ENCODE results near the gene JUNB.

DNA sequence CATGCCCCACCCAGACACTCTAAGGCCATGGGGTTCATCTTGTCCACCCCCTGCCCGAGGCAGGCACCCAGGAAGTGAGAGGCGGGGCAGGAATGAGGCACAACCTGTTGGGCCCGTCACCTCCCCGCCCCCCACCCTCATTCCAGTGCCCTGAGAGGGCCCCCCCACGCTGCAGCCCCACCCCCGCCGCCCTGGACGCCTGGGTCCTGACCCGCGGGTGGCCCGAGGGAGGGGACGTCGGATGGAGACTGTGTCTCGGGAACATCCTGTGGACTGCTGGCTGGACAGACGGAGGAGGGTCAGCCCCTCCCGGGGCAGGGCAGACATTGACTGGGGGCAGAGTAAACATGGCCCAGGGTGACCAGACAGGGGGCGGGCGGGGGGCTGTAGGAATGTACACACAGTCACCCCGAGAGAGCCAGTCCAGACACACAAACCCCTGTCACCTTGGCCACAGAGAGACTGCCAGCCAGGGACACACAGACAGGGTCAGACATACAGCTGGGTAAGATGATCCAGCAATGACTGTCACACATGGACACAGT is 7.4 kb upstream of the JUNB start:
- TF ChIP-seq, protein P1, sequence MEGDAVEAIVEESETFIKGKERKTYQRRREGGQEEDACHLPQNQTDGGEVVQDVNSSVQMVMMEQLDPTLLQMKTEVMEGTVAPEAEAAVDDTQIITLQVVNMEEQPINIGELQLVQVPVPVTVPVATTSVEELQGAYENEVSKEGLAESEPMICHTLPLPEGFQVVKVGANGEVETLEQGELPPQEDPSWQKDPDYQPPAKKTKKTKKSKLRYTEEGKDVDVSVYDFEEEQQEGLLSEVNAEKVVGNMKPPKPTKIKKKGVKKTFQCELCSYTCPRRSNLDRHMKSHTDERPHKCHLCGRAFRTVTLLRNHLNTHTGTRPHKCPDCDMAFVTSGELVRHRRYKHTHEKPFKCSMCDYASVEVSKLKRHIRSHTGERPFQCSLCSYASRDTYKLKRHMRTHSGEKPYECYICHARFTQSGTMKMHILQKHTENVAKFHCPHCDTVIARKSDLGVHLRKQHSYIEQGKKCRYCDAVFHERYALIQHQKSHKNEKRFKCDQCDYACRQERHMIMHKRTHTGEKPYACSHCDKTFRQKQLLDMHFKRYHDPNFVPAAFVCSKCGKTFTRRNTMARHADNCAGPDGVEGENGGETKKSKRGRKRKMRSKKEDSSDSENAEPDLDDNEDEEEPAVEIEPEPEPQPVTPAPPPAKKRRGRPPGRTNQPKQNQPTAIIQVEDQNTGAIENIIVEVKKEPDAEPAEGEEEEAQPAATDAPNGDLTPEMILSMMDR (IDR thresholded peaks at IDR 0.05; ENCODE audit: low read depth, low read length), result no peak
- TF ChIP-seq, protein P2, sequence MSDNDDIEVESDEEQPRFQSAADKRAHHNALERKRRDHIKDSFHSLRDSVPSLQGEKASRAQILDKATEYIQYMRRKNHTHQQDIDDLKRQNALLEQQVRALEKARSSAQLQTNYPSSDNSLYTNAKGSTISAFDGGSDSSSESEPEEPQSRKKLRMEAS (IDR thresholded peaks at IDR 0.05; ENCODE audit: low read depth, low read length), result no peak
- no peak for TF ChIP-seq POLR2A (IDR thresholded peaks at IDR 0.05; ENCODE audit: extremely low read depth, insufficient read length)
